Inflammatory macrophage treated with lipopolysaccharide for 4 hours (primary cell): ENCODE results near the gene CARMIL1.
A peak's percentile ranks its signal among the peaks of the same experiment; 100 is the strongest.

Source experiments
- DNase-seq: peaks from one replicate; pipeline ENCODE4 v3.0.0-alpha.2; 2020

The CARMIL1 gene

DNA sequence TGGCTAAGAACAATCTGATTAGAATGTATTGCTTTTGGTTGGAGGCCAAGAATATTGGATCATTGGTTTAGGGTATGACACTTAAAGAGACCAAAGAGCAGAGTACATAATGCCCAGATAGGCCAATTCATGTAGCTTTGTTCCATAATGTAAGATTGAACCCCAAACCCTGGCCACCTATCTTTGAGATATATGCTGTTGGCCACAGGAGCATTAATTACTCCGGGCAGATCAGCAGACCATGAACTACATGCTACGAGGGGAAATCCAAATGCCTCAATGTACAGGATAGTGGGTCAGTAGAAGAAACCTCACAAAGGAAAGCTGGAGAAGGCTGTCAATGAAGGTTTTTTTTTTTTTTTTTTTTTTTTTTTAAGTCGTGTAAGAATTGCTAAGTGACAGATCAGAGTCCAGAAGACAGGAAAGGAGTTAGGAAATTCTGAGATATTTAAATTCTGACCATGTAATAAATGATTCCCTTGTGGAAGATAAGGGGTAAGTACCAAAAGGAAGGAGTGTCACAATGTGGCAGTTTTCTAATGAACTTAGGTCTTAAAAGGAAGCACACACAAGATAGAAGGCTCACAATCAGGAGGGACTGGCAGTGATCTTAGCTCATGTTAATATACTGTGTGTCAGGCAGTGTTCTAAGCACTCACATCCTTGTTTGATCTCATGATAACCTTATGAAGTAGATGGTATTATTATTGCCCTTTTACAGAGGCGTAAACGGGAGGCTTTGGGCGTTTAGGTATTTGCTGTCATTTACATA is 61.4 kb downstream of the CARMIL1 start:
- no peak for DNase-seq

DNA sequence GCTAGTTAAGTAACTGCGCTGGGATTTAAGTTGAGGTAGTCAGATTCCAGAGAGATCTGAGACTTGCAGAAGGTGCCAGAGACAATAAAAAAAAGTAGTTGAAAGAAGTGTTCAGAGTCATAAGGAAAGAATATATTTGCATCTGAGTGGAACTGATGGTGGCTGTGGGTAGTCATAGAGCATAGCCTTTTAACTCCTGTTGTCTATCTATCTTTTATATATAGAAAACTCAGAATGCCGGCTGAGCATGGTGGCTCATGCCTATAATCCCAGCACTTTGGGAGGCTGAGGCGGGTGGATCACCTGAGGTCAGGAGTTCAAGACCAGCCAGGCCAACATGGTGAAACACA is 62.0 kb downstream of the CARMIL1 start:
- no peak for DNase-seq

GRCh38 chr6:25341923-25342619 is 62.9 kb downstream of the CARMIL1 start:
- no peak for DNase-seq

- DNase-seq = no peak
These were observed 63.6 kb downstream of the CARMIL1 start for GRCh38 chr6:25342802-25343201.

GRCh38 chr6:25343984-25344383 is 64.8 kb downstream of the CARMIL1 start:
- peak; percentile 14 for DNase-seq

GRCh38 chr6:25344827-25345226 is 65.7 kb downstream of the CARMIL1 start:
- no peak for DNase-seq

DNA sequence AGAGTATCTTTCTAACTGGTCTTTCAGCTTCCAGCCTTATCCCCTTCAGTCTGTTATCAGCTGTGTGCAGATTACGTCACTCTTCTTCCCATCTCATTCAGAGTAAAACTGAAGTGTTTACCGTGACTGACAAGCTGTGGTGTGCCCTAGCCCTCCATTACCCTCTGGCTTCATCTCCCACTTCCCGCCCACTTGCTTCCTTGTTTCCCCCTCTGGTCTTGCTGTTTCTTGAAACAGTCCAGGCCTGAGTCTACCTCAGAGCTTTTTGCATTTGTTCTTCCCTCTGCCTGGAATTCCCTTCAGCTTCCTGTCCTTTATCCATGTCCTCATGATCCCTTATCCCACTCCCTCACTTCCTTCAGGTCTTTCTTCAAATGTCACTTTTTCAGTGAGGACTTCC is 66.9 kb downstream of the CARMIL1 start:
- peak; percentile 10 for DNase-seq

- no peak for DNase-seq
These were observed 71.4 kb downstream of the CARMIL1 start for GRCh38 chr6:25350573-25350972.

GRCh38 chr6:25351485-25351884 is 72.3 kb downstream of the CARMIL1 start:
- no peak for DNase-seq

DNA sequence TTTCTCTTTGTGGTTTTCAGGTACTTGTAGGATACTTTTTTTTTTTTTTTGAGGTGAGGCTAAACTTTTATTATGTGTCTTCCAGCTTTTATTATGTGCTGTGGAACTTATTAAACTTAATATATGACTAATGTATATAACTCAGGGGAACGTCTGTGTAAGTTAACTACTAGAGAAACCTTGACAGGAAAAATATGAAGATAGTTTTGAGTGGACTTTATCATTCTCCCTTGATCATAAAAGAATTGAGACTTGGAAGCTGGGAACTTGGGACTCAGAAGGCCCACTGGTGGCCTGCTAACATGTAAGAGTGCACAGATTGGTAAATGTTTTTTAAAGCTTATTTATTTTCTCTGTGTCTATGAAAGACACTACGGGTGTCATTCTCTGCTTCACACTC is 73.1 kb downstream of the CARMIL1 start:
- DNase-seq = no peak

DNA sequence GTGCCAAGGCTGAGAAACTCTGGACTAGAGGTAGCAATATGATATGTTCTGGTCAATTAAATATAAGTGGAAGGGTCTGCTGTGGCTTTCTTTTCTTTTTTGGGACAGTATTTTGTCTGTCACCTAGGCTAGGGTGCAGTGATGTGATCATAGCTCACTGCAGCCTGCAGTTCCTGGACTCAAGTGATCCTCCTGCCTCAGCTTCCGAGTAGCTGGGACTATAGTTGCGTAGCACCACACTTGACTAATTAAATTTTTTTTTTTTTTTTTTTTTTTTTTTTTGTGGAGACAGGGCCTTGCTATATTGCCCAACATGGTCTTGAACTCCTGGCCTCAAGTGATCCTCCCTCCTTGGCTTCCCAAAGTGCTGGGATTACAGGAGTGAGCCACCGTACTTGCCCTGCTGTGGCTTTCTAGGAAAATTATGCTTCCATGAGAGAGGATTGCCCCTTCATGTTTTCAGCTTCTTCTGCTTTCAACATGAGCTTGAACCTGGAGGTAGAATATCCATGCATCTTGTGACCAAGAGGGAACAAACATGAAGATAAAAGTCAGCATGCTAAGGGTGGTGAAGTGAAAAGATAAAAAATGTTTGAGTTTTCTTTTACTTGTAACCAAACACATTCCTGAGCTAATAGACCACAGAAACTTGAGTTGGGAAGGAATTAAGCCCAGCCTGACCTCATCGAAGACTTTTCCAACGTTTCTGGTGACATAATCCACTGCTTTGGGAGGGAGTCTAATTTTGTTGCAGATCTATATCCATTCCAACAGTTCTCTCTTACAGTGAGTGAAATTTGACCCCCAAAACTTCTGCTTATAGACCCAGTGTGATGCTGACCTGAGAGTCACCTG is 75.1 kb downstream of the CARMIL1 start:
- no peak for DNase-seq

GRCh38 chr6:25359191-25359861 is 80.2 kb downstream of the CARMIL1 start:
- no peak for DNase-seq

- DNase-seq = no peak
These were observed 80.7 kb downstream of the CARMIL1 start for GRCh38 chr6:25359891-25360290.

DNA sequence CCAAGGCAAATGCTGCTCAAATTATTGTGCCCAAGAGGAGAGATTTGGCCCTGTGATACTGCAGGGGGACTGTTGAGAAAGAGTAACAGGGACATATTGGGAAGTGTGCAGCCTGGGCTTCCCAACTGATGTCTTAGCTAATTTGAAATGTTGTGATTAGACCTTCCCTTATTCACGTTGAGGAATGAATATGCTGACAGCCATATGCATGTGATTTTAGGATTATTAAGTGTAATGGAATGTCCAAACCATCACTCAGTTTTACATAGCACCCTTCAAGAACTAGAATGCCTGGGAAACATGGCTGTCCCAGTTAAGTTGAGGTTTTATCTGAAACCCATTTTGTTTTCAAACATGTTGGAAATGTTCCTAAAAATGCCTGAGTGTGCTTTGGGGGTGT is 81.4 kb downstream of the CARMIL1 start:
- DNase-seq = no peak

- peak; percentile 30 for DNase-seq
These were observed 84.3 kb downstream of the CARMIL1 start for GRCh38 chr6:25363427-25363826.

DNA sequence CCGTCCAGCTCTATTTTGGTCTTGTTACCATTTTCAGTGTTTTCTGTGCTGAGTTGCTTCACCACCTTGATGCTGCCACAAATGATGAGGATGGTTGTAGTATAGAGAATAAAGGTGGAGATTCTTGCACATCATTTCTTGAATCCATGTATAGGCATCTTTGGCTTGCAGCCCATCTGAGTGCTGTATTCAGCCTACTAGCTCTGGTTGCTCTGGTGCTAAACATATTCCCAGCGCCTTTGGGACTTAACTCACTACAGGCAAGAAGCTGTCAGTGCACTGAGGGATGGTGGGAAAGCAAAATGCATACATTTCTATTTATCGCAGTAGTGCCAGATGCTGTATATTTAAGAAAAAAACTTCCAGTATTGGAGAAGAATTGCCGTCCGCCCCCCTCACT is 86.0 kb downstream of the CARMIL1 start:
- DNase-seq = no peak

- DNase-seq = no peak
These were observed 87.8 kb downstream of the CARMIL1 start for GRCh38 chr6:25366903-25367545.

DNA sequence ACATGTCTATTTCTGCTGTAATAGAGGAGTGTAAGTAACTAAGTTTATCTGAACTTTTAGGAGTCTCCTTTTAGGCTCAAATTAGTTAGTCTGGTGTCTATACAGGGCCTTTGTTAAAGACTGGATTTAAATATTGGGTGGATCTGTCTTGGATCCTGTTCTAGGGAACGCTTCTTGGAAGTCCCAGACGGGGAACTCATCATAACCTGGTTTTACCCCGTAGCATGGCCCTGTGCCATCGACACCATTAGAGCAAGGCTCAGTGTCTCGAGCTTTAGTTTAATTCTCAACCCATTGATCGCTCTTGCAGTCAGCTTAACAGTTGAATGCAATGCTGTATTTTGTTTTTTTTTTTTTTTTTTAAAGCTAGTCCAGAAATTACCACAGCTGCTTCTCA is 89.9 kb downstream of the CARMIL1 start:
- no peak for DNase-seq

DNA sequence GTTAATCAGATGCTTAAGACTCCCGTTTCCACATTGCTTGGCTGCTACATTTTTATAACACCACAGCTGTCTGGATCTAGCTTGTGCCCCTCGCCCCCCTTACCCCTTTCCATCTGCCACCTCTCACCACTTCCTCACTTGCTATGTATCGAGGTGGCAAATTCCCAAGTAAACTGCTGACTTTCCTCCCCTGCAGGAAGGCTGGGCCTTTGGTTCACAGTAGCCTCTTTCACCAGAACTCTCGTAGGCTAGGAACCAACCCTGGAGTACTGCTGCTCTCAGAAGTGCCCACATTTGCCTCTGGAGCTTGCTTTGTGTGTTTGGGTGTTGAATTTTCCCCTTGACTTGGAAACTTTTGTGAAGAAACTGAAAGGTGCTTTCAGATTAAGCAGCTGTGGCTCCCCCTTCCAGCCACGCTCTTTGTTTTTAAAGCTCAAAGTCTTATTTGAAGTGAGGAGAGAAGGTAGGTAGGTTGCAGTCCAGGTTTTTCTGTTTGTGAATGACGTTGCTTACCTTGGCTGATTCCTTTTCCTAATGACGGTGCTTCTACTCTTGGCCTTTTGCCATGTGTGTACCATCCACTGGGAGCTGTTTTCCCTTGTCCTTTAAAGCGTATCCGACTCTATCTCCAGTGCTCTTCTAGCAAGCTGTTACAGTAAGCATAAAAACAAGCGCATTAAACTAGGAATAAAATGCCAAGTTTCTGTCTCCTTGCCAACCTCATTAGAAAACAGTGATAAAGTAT is 90.4 kb downstream of the CARMIL1 start:
- DNase-seq = no peak

DNA sequence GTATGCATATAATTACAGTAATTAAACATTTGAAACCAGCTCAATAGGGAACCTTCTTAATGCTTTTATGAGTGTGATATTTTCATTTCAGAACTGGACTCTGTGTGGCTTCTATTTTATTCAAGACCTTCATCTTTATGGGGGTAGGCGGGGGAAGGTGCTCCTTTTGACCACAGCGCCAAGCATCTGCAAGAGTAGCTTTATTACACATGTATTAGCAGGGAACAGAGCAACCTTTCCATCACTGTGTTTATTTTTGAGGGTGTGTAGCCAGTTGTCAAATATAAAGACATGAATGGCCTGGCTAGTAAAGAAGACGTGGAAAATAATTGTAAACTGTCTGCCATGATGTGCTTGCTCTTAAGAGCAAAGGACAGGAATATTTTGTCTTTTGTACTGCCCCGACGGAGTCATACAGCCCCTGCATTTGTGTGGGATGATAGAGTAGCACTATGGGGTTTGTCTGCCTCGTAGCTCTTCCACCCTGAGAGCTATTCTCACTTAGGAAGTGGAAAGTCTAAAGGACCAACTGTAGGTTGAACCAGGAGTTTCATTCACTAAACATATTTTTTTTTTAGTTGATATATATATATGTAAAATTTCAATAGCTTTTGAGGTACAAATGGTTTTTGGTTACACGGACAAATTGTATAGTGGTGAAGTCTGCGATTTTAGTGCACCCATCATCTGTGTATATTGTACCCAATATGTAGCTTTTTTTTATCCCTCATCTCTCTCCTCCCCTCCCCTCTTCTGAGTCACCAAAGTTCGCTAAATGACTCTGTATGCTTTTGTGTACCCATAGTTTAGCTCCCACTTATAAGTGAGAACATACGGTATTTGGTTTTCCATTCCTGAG is 91.2 kb downstream of the CARMIL1 start:
- no peak for DNase-seq

DNA sequence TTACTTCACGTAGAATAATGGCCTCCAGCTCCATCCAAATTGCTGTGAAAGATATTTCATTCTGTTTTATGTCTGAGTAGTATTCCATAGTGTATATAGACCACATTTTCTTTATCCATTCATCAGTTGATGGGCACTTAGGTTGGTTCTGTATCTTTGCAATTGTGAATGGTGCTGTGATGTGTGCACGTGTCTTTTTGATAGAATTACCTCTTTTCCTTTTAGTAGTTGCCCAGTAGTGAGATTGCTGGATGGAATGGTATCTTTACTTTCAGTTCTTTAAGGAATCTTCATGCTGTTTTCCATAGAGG is 91.8 kb downstream of the CARMIL1 start:
- DNase-seq = no peak
